ENCODE measurements around the gene NBEAL2.

NBEAL2 gene

GRCh38 chr3:47056705-47057104 is 77.2 kb downstream of the NBEAL2 start:
- peak in 1 of 2 donors; percentile 21 for DNase-seq

- DNase-seq: peak; percentile 38 to 56
These were observed 77.8 kb downstream of the NBEAL2 start for GRCh38 chr3:47057212-47057671.
